ENCODE measurements around the gene SPOCK1.
A peak's percentile ranks its signal among the peaks of the same experiment; 100 is the strongest.

Gene SPOCK1

DNA sequence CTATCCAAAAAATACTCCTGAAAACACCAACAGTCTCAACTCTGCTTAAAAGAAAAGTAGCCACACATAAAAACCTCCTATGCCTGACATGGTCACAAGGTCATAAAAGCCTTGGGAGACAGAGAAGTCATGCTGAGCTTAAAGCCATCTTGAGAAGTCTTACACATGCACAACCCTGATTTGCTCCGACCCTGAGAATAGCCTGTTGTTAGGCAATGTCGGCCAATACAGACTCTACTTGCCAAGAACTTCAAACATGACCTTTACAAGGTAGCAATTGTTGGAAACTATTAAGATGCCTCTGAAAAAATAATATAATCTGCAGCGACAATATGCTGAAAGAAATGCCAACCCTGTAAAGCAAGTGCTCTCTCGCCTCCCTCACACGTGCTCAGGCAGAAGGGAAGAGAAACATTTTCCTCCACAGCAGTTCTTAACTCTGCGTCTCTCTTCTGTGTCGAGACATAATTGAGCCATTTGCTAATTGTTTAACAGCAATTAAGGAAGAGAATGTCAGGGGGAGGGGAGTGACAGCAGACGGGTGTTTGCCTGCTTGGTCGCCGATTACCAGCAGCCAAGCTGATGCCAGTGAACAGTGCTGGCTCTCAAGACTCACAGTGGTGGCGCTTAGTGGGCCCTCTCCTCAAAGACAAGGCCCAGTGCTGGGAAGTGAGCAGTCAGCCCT, 393.6 kb downstream of the SPOCK1 start:
- no peak for DNase-seq (ENCODE audit: low spot score)

DNA sequence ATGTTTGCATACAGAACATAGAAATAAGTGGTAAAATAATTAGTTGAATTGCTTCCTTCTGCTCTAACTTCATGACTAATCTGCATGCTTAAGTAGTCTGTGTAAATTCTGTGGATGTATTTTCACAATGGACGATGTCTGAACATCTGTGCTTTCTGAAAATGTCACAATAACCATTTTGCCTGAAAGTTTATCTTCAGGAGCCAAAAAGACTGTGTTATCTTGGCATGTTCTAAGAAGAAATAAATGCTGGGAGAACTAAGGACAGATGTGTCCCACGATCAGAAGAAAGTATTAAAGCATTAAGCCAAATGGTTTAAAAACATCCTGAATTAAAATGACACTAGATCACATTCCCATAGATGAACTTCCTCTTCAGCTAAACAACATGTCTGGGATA, 397.6 kb downstream of the SPOCK1 start:
- no peak for DNase-seq (ENCODE audit: low spot score)

DNA sequence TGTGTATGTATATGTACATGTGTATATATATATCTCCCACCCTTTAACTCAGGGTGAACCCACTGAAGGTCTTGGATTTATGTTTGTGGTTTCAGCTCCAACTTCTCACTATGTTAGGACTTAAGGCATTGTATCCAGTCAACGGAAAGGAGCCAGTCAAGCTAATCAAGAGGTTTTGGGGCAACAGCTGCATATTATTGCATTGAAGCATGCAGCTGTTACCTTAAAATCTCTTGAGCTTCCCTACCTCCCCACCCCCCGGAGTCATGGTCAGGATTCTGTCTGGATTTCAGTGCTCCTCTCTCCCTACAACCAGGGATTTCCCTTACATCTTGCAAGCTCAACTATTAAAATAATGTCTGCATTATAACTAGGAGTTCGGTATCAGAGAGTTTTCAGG, 399.5 kb downstream of the SPOCK1 start:
- DNase-seq (ENCODE audit: low spot score) = no peak

DNA sequence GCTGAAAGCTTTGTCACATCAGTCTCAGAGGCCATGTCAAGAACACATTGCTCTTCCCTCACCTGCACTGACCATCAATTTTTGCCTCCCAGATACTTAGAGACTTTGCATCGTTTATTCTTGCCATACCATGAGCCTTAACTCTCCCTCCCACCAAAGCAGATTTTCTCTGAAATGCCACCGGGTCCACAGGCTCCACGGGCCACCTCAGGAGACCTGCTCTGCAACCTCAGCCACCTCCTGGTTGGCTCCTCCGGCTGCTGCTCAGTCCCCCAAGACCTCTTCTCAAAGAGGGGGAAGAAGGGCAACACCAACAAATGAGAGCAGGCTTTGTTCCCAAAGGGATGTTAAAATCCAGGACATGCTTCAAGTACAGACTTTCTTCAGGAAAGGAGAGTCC, 400.5 kb downstream of the SPOCK1 start:
- no peak for DNase-seq (ENCODE audit: low spot score)

DNA sequence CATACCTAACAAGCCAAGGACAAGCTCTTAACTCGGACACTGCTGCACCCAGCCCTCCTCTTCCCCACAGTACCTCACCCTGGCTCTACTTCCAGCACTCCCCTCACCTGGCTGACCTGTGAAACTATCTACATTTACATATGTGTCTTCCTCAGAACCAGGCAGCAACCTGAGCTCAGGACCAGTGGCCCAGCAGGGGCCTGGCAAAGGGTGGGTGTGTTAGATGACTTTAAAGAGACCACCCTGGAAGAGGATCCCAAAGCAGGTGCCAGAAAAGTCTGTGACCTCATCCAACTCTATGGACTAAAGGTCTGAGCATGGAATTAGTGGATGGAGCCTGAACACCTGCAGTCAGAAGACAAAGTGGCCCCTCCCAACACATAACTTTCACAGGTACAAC, 400.9 kb downstream of the SPOCK1 start:
- no peak for DNase-seq (ENCODE audit: low spot score)

DNA sequence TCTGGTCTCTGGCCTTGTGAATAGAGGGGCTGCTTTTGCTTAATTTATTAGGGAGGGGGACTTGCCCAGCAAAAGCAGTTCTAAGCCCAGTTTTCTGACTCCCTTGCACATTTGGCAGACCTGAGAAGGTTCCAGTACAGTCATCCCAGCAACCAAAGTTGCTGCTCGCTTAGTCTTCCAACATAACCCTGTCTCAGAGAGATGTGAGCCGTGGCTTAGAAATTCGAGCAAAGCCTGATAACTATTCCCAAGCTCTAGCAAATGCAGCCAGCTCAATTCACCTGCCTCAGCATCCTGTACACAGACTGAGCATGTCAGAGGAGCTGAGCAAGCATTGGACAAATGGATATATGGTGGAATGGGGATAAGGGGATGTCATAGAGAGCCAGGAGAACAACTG, 401.9 kb downstream of the SPOCK1 start:
- no peak for DNase-seq (ENCODE audit: low spot score)

DNA sequence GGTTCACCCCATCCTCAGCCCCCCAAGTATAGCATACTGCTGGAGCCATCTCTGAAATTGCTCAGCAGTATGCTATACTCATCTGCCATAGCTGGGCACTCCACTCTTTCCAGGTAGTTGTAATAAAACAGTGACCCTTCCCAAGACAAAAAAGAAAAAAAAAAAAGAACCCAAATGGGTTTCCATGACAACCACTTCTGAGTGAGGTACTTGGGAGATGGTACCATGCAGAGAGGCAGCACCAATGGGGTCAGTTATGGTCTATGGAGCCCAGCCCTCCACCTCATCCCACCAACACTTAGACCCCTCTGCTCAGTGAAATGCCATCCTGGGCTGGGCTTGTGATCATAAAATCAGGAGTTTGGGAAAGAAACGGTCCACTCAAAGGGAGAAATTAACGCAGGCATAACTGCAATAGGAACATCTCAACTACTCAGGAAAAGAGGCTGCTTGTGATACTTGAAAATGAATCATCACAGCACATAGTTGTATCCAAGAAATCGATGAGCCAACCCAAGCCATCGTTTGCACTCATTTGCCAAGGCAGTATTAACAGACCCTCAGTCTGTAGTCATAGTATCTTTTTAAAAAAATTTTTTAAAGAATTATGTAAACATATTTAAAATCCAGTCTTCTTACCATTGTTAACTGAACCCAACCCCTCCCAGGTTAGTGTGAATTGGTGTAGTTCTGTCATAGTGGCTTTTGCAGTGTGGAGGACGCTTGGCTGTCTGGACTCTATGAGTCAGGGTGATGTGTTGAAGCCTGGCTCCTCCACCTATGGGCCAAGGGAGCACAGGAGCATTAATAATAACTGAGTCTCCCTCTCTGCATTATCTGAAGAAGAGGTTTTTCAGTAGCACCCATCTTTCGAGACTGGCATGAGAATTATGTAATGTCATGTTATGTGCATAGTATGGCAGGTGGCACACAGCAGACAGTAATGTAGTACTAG, 402.7 kb downstream of the SPOCK1 start:
- no peak for DNase-seq (ENCODE audit: low spot score)

DNA sequence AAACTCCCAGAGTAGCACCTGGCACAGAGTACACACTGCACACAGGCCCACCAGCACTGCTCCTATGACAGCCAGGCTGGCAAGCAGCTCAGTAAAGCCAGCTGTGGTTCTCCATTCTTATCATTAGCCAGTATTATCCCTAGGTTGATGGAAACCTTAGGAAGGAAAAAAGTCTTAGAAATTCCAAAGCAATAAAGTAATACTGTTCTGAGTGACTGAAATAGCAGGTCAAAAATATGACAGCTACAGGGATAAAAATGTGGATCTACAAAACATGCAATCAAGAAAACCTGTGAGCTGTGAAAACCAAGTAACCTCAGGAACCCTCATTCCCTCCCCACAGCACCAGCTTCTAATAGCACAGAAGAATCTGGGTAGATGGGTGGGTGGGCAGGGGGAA, 403.5 kb downstream of the SPOCK1 start:
- DNase-seq (ENCODE audit: low spot score) = no peak

DNA sequence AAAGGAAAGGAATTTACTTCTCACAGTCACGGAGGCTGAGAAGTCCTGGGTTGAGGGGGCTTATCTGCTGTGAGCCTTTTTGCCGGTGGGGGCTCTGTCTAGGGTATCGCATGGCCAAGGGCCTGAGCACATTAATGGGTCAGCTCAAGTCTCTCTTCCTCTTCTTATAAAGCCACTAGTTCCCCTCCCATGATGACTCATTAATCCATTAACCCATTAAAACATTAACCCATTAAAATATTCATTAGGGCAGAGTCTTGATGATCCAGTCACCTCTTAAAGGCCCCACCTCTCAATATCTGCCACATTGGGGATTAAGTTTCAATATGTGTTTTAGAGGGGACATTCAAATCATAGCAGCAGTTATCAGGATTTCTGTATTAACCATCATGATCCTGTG, 406.3 kb downstream of the SPOCK1 start:
- no peak for DNase-seq (ENCODE audit: low spot score)

DNA sequence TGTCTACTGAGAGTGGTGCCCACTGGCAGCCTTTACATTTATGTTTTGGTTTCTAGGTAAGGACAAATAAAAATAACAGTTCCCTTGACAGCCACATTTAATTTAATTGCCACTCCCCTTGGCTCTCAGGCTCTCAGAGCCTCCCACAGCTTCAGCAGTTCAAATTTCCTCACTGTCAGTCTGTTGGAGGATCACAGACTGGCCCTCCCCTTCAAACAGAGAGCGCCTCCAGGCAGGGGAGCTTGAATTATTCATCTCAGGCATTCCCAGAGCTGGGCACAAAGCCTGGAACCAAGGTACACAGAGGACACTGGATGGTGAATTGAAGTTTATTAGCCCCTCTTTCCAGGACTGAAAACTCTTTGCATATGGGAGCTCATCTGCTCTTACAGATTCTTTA, 407.7 kb downstream of the SPOCK1 start:
- DNase-seq (ENCODE audit: low spot score) = peak; percentile 42

DNA sequence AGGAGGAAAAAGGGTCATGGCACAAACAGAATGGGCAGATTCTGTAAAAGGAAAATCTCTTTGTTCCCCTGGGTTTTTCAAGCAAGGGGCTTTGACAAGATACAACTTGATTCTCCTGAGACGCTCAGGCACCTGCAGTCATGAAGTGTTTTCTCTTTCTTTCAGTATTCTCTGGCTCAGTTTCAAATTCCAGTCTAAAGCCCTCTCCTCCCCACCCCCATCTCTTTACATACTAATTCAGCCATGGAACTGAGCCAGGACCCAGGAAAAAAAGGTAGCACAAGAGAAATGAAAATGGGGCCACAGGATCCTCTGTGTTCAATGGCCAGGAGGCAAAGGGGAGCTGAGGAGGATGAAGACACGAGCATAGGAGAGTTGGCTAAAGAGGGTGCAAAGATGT, 408.4 kb downstream of the SPOCK1 start:
- DNase-seq (ENCODE audit: low spot score) = no peak

DNA sequence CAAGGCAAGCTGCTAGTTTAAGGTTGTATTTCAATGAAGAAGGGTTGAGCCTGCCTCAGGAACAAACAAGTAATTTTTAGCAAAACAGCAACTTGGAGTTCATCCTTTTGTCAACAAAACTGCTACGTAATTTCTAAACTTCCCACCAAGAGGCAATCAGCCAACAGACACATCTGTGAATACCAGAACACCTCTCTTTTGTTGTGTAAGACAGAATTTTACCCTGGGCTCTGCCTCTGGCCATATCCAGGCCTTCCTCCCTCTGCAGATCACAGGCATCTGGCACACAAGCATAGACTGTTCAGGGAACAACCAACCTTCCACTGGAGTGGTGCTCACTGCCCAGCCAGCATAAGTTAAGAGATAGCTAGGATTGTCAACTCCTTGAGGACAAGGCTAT, 409.0 kb downstream of the SPOCK1 start:
- no peak for DNase-seq (ENCODE audit: low spot score)

DNA sequence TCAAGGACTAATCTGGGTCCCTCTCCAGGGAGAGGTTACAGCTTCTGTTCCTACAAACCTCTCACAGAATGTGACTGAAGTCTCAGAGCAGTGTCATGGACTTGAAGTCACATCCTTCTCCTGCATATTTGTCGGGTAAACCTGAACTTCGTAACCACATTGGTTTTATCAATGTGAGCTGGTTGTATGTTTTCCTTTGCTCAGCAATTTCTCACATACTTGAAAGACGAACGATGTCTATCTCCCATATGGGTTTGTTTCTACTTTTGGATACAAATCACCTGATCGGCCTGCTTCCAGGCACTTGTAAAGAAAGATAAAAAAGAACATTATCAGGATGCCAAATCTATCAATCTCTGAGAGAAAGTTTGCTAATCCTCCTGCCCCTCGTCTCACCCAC, 411.0 kb downstream of the SPOCK1 start:
- DNase-seq (ENCODE audit: low spot score) = no peak

DNA sequence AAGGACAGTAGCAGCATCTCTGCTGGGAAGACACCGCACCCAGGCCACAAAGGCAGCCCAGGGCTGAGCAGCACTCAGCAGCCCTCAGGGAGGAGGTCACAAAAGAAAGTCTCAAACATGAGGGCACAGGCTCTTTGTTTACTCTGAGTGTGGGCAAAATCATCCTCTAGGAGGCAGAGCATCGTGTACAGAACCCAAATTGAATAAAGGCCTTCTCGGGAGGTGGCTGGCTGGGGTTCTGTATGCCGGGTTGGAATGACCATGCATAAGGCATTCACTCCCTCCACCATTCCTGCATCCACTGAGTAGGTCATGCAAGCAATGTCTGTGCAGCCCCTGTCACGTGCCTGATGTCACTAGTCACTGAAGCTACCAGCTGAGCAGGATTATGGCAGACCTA, 412.8 kb downstream of the SPOCK1 start:
- DNase-seq (ENCODE audit: low spot score) = no peak

DNA sequence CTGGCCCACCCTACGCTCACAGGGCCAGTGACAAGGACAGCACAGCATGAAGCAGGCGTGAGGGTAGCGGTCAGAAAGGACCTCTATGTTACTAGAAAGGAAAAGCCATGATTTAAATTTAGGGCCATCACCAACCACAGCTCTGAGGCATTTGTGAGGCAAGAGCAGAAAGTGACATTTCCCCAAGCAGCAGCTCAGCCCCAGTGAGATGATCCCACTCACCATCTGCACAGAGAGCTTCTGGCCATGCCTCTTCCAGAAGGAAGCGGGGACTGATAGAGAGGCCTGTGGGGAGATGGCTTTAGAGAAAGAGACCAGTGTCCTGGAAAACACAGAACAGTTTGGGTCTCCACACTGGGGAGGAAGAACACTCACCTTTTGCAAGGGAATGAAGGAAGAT, 413.9 kb downstream of the SPOCK1 start:
- no peak for DNase-seq (ENCODE audit: low spot score)

DNA sequence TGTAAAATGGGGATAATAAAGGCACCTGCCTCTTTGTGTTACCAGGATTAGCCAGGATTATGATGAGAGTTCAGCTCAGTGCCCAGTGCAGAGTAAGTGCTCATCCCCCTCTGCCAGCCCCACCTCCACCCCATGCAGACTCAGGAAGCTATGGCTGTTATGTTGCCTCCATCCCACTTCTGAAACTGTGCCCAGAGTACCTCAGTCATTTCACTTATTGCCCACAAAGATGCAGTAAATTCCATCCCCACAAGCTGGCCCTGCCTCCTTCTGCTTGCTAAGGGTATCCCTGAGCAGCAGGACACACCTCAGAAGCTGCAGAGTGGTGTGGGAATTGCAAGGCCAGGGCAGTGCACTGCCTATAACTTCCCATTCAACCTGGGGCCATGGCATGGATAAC, 415.1 kb downstream of the SPOCK1 start:
- DNase-seq (ENCODE audit: low spot score) = no peak

DNA sequence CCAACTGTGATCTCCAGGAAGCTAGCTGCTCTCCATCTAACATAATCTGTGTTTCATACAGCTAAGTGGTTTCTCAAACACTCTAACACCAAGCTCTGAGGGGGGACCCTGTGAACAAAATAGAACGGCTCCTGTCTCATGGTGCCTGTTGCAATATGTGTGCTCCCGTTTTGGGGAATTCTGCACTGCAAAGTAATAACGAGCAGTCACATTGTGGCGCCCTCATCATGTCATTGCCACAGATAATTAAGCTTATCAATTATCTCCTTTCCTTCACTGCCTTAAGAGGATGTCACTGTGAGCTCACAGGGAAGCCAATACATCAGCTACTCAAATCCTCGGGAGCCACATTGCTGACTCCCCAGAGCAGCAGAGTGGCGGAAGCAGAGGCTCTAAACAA, 416.2 kb downstream of the SPOCK1 start:
- no peak for DNase-seq (ENCODE audit: low spot score)

DNA sequence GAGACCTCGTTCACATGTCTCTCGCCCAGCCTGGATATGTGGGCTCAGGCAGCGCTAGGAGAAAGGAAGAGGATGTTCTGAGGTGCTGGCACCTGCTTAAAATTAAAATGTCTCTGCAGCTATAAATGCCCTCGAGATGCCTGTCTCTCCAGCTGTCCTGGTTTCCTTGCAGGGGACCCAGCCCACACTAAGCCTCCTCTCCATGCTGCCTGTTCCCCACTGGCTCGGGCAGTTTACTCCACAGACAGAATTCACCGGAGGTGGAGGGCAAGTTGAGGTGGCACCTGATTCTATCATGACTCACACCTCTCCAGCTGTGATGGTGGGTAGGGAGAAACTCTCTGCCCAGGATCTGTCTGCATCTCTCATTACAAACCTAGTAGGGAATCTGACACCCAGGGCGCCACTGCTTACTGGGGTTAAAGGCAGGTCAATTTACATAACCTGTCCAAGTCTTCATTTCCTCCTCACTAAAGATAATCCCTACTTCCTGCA, 420.9 kb downstream of the SPOCK1 start:
- DNase-seq (ENCODE audit: low spot score) = peak; percentile 43

DNA sequence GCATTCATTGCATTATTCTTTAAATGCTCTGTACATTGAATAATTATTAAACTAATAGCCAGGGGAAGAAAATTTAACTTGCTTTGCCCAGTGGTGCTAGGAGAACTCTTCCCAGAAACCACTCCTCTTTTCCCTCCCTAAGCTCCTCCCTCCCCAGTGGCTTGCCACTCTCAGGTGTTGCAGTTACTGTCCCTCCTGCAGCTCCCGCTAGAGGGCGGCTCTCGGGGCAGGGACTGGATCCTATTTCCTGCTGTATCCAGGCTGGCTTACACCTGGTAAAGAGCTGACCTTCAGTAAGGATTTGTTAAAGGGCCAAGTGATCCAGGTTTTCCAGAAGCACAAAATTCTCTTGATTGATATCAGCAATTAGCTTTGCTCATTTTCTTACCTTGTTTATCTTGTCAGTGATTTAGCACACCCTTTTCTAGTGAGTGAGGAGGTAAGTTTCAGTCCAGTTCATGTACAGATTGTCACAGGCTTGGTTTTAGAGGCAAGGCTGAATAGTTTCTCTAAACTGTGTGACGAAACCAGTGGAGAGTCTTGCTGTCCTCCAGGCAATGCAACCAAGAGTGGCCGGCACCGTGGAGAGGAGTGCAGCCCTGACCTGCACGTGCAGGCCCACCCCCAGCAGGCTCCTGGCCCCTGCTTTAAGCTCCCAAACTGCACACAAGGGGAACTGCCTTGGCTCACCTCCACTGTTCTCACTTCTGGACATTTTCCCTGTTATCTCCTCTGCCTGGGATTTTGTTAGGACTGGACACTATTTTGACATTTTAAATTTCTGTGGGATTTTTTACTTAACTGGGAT, 423.8 kb downstream of the SPOCK1 start:
- DNase-seq (ENCODE audit: low spot score) = no peak

DNA sequence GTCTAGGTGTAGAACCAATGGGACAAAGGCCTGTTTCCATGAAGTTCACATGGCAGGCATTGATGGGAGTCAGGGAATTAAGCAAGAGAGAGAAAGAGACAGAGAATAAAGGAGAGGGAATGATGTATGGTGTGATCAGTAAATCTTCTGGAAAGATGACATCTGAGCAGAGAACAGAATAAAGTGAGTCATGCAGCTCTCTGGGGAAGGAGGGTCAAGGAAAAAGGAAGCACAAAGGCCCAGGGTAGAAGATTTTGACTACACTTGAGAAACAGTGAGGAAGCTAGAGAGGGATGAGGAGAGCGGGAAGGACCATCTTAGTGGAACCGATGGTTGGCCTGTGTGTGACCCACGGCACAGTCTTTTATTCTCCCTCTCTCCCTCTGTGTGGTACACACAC, 425.9 kb downstream of the SPOCK1 start:
- DNase-seq (ENCODE audit: low spot score) = no peak

DNA sequence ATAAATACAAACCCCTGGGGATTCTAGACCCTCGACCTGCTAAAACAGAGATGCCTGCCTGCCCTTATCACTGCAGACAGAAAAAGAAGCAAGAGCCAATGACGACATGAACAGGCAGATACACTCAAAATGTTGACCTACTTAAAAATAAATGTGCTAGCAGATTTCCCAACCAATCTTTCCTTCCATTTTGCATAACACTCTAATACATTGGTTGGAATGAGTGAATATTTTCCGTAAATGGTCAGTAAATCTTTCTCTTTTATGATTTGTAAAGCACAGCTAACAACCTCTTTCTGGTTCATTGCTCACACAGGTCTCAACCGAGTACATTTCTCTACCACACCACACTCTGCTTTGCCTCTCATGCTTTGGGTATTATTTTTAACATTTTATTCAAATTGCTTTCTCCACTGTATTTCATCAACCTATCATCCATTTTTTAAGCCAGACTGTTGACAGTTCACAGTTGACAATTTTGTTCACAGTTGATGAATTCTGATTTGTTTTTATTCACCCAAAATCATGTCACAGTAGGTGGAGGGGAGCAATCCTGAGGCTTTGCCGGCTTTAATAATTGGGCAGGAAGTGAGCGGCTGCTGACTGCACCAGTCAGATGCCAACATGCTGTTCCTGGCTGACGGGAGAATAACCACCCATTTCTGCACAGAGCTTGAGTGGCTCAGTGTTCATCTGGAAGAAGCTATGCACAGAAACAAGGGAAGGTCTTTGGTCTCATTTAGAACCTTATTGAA, 426.6 kb downstream of the SPOCK1 start:
- peak; percentile 25 for DNase-seq (ENCODE audit: low spot score)

DNA sequence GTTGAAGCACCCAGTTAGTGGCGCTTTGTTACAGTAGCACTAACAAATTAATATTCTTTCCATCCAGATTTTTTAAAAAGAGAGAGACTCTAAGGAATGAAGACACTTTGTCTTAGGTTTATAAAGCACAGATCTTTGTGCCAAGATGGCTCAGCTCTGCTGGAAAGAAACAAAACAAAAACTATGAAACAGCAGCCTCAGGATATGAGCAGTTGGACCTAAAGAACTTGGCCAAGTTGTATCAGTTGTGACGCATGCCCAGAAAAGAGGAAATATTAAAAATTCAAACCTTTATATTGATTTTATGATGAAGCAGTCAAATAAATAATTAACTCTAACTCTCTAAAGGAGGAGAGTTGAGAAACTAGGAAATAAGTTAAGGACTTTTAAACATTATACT, 427.2 kb downstream of the SPOCK1 start:
- DNase-seq (ENCODE audit: low spot score) = no peak
